Common myeloid progenitor, CD34-positive (primary cell): ENCODE data around the gene CPOX. TPM values are rescaled to one million over a fixed set of nuclear protein-coding genes. Genes with fewer than 3 reads are reported as not detected.
"Not testable (repeated sequence)": the region's sequence is repeated elsewhere in the genome, so short reads cannot be mapped to it uniquely, and the experiment has no call there.

Experiments
- CTCF ChIA-PET: fragments of 350-600 bp; sonication (Branson Sonifier 250); formaldehyde crosslinking; loops from one replicate; lab custom pipeline; 2021; ENCODE audit warnings: antibody characterized with exemption; lab: Charles Lee
- POLR2A ChIA-PET: fragments of 350-600 bp; sonication (Branson Sonifier 250); formaldehyde crosslinking; loops from one replicate; lab custom pipeline; 2021; ENCODE audit warnings: antibody characterized with exemption; lab: Charles Lee
- DNase-seq, 3 donors: peaks; one replicate each; pipeline versions ENCODE4 v3.0.0 to v3.0.0-alpha.2; 2013
- H3K27ac ChIP-seq, 2 experiments: 1 replicate in 1 of 2; 2 replicates in 1 of 2; pipeline ENCODE4 v1.7.0; 2013; ENCODE audit warnings: inconsistent platforms in 2 of 2, low read length in 2 of 2, mild to moderate bottlenecking in 2 of 2, low read depth in 1 of 2, moderate library complexity in 1 of 2; ENCODE audit not compliant: severe bottlenecking in 2 of 2, insufficient read depth in 1 of 2, poor library complexity in 1 of 2
- H3K27me3 ChIP-seq, 5 experiments: replicated peaks in 2 of 5; 1 replicate in 3 of 5; 2 replicates in 2 of 5; pipeline versions ENCODE4 v1.6.1 to v1.7.0; 2013; ENCODE audit warnings: low read length in 4 of 5, mild to moderate bottlenecking in 2 of 5, moderate library complexity in 2 of 5, inconsistent platforms in 1 of 5; ENCODE audit not compliant: insufficient read depth in 5 of 5, control insufficient read depth in 4 of 5
- H3K36me3 ChIP-seq, 4 experiments: 1 replicate in 2 of 4; 2 replicates in 2 of 4; pipeline versions ENCODE4 v1.6.1 to v1.7.0; 2013; ENCODE audit warnings: low read length in 3 of 4, control low read depth in 1 of 4, mild to moderate bottlenecking in 1 of 4; ENCODE audit not compliant: control insufficient read depth in 4 of 4, insufficient read depth in 4 of 4
- H3K4me1 ChIP-seq, 4 experiments: 1 replicate in 3 of 4; 2 replicates in 1 of 4; pipeline versions ENCODE4 v1.6.1 to v1.7.1; 2013; ENCODE audit warnings: low read length in 3 of 4, mild to moderate bottlenecking in 3 of 4, control low read depth in 1 of 4, inconsistent platforms in 1 of 4, moderate library complexity in 1 of 4; ENCODE audit not compliant: control insufficient read depth in 4 of 4, insufficient read depth in 4 of 4; ENCODE audit errors: control extremely low read depth in 1 of 4
- H3K4me3 ChIP-seq, 7 experiments: 1 replicate in 4 of 7; 2 replicates in 3 of 7; pipeline versions ENCODE4 v1.5.1 to v1.7.0; 2013; ENCODE audit warnings: mild to moderate bottlenecking in 7 of 7, low read length in 6 of 7, moderate library complexity in 6 of 7, inconsistent platforms in 2 of 7, low read depth in 2 of 7, control low read depth in 1 of 7; ENCODE audit not compliant: insufficient read depth in 4 of 7, control insufficient read depth in 1 of 7; ENCODE audit errors: extremely low read depth in 1 of 7
- H3K9me3 ChIP-seq, 5 experiments: 1 replicate in 4 of 5; 2 replicates in 1 of 5; pipeline versions ENCODE4 v1.6.1 to v1.7.1; 2013; ENCODE audit warnings: low read length in 4 of 5, mild to moderate bottlenecking in 2 of 5, inconsistent platforms in 1 of 5, low read depth in 1 of 5, moderate library complexity in 1 of 5; ENCODE audit not compliant: control insufficient read depth in 4 of 5, insufficient read depth in 2 of 5; ENCODE audit errors: control extremely low read depth in 1 of 5
- WGBS: methylation state at CpG from one replicate; pipeline ENCODE4 v1.1.5; 2013; ENCODE audit not compliant: insufficient coverage; 5-methylcytosine and 5-hydroxymethylcytosine counted together
- polyA plus RNA-seq: library from polyadenylated mRNA; unstranded; fragments of 120-200 nt; gene quantifications from one replicate; pipeline ENCODE4 v1.2.1, GENCODE V29; 2013

The CPOX gene
- polyA plus RNA-seq = 21.7 TPM

DNA sequence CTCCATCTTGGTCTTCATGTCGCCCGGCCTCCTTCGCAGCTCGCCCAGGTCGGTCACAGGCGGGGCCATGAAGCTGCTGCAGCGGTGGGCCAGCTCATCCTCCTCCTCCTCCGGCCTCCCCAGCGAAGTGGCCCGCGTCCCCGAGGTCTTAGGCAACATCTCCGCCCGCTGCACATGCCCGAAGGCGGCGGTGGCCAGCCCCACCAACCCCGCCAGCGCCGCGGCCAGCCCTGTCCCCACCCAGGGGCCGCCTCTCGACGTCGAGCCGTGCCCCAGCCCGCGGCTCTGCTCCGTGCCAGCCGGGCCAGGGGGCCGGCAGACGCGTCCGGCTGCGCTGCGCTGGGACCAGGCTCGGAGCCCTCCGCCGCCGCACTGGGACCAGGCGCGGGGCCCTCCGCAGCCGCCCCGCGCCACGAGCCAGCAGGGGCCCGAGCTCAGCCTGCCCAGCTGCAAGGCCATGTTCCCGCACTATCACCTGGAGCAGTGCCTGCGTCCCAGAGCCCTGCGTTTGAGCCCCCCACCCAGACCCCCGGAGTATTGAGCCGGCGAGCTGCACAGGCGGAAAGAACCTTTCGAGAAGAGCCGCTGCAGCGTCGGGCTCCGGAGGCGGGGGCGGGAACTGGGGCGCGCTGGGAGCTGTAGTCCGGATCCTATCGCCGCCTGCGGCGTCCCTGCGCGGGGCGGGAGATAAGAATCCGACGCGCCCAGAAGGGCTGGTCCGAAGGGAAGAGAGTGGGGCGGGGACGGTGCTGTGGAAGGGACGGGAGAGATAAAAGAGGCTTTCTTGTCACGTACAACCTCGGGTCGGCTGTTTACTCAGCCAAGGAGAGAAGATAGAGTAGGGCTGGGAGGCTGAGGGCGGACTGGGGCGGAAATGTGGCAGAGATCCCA, at the start of gene CPOX:
TSS of gene CPOX (minus strand) at position 566 of the 891 bp plus-strand sequence. CDS start at position 459, 107 bp downstream.
- H3K9me3 ChIP-seq = no peaks in the 10 kb centered on the region
- WGBS = 0% methylated on average over 67 of the region's 84 CpGs
- no peaks in the 10 kb centered on the region for H3K27me3 ChIP-seq
- H3K4me3 ChIP-seq = peak within 1 kb of the TSS; percentile 72 to 90 (median 82)
- H3K27ac ChIP-seq = peak within 1 kb of the TSS; percentile 17 to 67
- peak; percentile 74 to 89 (median 83) for DNase-seq
- ChIA-PET POLR2A (interaction anchor here (0.5 to 1.4 kb wide), 2 partner anchors 70 to 307 kb away, joined by 3 to 8 read pairs; partner anchors contain the start of gene CLDND1), CTCF (interaction anchor here (0.9 to 14.7 kb wide), 6 partner anchors 9 to 221 kb away, joined by 3 to 293 read pairs (median 4); no protein-coding TSS in a partner anchor)
- H3K36me3 ChIP-seq = peaks cover 3 to 21% (median 11%) of the 10 kb centered on the region in 4 experiments
- H3K4me1 ChIP-seq = peaks cover 5 to 49% (median 17%) of the 10 kb centered on the region in 4 experiments

DNA sequence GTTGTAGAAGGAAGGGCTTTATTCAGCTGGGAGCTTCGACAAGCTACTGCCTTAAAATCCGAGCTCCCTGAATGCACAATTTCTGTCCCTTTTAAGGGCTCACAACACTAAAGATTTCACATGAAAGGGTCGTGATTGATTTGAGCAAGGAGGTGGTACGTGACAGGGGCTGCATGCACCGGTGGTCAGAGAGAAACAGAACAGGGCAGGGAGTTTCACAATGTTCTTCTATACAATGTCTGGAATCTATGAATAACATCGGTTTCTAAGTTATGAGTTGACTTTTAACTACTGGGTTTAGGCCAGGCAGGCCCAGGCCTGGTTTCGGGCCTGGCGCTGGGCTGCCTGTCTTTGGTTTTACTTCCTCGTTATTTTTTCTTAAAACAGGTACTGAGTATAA, 49.4 kb upstream of the CPOX start:
- CTCF ChIA-PET = interaction anchor here (1.5 to 1.8 kb wide), 2 partner anchors 40 to 171 kb away, joined by 4 to 5 read pairs; no protein-coding TSS in a partner anchor
- not testable (repeated sequence) for H3K36me3 ChIP-seq

GRCh38 chr3:98641756-98642155, 48.3 kb upstream of the CPOX start:
- H3K4me1 ChIP-seq, H3K9me3 ChIP-seq, H3K27ac ChIP-seq, POLR2A ChIA-PET, H3K36me3 ChIP-seq, H3K27me3 ChIP-seq, DNase-seq, H3K4me3 ChIP-seq: not testable (repeated sequence)
- WGBS = 100% methylated on average over 1 of the region's 2 CpGs
- CTCF ChIA-PET = interaction anchor here (1.0 to 1.8 kb wide), 2 partner anchors 8 to 39 kb away, joined by 4 to 5 read pairs; no protein-coding TSS in a partner anchor

More for the DNA sequence above, 49.4 kb upstream of the CPOX start:
- H3K27ac ChIP-seq, H3K9me3 ChIP-seq, POLR2A ChIA-PET, H3K4me1 ChIP-seq, DNase-seq, H3K27me3 ChIP-seq, H3K4me3 ChIP-seq: not testable (repeated sequence)
- no CpG with 5 or more reads among the region's 9 CpGs for WGBS

DNA sequence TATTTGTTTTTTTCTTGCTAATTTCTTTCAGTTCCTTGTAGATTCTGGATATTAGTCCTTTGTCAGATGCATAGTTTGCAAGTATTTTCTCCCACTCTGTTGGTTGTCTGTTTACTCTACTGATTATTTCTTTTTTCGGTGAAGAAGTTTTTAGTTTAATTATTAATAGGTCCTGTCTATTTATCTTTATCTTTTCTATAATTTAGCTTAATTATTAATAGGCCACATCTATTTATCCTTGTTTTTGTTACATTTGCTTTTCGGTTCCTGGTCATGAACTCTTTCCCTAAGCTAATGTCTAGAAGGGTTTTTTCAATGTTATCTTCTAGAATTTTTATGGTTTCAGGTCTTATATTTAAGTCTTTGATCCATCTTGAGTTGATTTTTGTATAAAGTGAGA, 45.1 kb upstream of the CPOX start:
- CTCF ChIA-PET, DNase-seq, H3K36me3 ChIP-seq, H3K27ac ChIP-seq, H3K4me3 ChIP-seq, H3K27me3 ChIP-seq, POLR2A ChIA-PET, H3K9me3 ChIP-seq, H3K4me1 ChIP-seq: not testable (repeated sequence)
- 80% methylated on average over 1 of the region's 2 CpGs for WGBS

DNA sequence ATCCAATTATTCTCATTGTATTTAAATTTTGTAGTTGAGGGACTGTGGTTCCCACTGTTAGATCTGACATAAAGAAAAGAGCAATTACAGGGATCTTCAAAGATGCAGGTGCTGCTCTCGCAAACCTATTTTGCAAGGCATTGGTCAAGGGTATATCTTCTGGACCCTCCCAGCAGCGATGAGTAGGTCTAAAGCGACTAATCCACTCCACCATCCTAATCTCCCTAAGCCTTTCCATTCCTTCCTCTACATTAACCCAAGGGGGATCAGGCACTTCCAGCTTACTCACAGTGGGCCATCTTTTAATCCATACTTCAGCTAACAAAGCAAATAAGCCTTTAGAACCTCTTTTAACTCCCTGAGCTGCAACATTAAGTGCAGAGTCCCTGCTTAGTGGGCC, 37.0 kb upstream of the CPOX start:
- H3K9me3 ChIP-seq = no peaks in the 10 kb centered on the region
- ChIA-PET POLR2A (no interaction called here), CTCF (interaction anchor here (0.8 kb wide), 1 partner anchor 13 kb away, joined by 3 read pairs; no protein-coding TSS in a partner anchor)
- DNase-seq = no peak
- no peaks in the 10 kb centered on the region for H3K27me3 ChIP-seq
- H3K4me3 ChIP-seq = no peak overlapping the region
- H3K4me1 ChIP-seq = no peaks in the 10 kb centered on the region
- H3K27ac ChIP-seq = no peak overlapping the region
- WGBS = 100% methylated on average over 3 of the region's 3 CpGs
- H3K36me3 ChIP-seq = no peaks in the 10 kb centered on the region

DNA sequence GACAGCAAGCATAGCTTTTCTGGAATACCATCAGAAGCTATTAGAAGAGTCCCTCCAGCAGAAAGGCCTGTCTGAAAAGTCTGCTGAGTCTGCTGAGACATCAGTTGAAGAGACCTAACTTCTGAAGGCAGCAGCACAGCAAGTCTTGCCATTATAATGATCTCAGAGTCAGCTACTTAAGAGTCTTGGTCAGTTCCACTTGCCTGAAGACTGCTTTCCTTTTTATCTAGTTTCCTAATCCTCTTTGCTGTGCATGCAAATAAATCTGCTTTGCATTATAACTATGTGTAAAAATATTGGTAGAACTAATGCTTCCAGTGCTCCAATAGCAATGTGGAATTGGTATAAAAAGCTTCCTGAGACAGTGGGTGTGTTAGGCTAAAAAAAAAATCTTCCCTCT, 34.9 kb upstream of the CPOX start:
- H3K36me3 ChIP-seq = no peaks in the 10 kb centered on the region
- H3K4me3 ChIP-seq = no peak overlapping the region
- ChIA-PET POLR2A (no interaction called here), CTCF (interaction anchor here (0.8 kb wide), 1 partner anchor 225 kb away, joined by 3 read pairs; no protein-coding TSS in a partner anchor)
- no peak for DNase-seq
- no peaks in the 10 kb centered on the region for H3K27me3 ChIP-seq
- no peaks in the 10 kb centered on the region for H3K9me3 ChIP-seq
- H3K27ac ChIP-seq = no peak overlapping the region
- H3K4me1 ChIP-seq = no peaks in the 10 kb centered on the region

GRCh38 chr3:98626151-98626550, 32.7 kb upstream of the CPOX start:
- 100% methylated on average over 4 of the region's 4 CpGs for WGBS
- no peaks in the 10 kb centered on the region for H3K27me3 ChIP-seq
- H3K4me3 ChIP-seq = no peak overlapping the region
- ChIA-PET POLR2A (no interaction called here), CTCF (no interaction called here)
- DNase-seq = no peak
- no peaks in the 10 kb centered on the region for H3K9me3 ChIP-seq
- H3K36me3 ChIP-seq = no peaks in the 10 kb centered on the region
- H3K4me1 ChIP-seq = no peaks in the 10 kb centered on the region
- no peak overlapping the region for H3K27ac ChIP-seq
